Measurements from ENCODE around the gene AKT1. TPM values are rescaled to one million over a fixed set of nuclear protein-coding genes. Genes with fewer than 3 reads are reported as not detected.
A peak's percentile ranks its signal among the peaks of the same experiment; 100 is the strongest.

Gene AKT1
- total RNA-seq, 1 experiment from 2014 or later: 161 TPM

GRCh38 chr14:104800015-104800770 lies 4.6 kb upstream of the AKT1 start:
- peak; percentile 38 for DNase-seq (ENCODE audit: low spot score)

GRCh38 chr14:104799244-104800014 lies 3.9 kb upstream of the AKT1 start:
- no peak for DNase-seq (ENCODE audit: low spot score)

GRCh38 chr14:104798300-104799243 lies 3.0 kb upstream of the AKT1 start:
- no peak for DNase-seq (ENCODE audit: low spot score)

GRCh38 chr14:104797115-104798044 lies 1.8 kb upstream of the AKT1 start:
- DNase-seq (ENCODE audit: low spot score): no peak

GRCh38 chr14:104796687-104797081 lies 1.1 kb upstream of the AKT1 start:
- no peak for DNase-seq (ENCODE audit: low spot score)

DNA sequence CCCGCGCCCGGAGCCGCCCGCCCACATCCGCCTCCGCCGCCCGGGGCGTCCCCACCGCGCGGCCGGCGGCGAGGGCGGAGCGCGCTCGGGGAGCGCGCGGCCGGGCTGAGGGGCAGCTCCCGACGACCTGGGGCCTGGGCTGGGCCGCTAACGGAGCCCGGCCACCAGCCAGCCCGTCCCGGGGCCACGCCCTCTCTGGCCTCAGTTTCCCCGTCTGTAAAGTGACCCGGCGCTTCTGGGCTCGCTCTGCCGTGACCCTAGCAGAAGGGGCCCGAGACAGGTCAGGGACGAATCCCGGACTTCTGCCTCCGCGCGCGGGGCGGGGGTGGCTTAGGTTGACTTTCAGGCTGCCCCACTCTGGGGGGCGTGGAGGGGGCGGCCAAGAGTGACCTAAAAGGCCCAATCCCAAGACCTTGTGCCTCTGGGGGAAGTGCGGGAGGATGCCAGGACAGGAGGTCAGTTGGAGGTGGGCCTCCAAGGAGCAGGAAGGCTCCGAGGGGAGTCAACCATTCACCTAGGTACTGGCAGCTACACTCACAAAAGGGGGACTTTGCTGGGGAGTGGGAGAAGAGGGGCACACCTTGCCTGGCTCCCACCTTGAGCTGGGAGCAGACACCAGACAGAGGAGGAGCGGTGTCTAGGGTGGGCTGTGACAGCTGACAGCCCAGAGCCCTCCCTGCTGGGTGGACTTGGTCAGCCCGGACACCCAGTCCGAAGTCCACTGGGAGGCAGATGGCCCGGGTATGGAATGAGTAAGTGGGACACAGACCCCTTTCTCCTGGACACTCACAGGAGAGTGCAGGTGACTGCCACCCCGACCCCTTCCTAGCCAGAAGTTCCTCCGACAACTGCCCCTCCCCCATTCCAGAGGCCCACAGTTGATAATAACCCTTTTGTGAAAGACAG lies 486 bp upstream of the AKT1 start:
- DNase-seq (ENCODE audit: low spot score): no peak

- DNase-seq (ENCODE audit: low spot score): peak; percentile 34
Measured at GRCh38 chr14:104794631-104794992, 936 bp downstream of the AKT1 start.

DNA sequence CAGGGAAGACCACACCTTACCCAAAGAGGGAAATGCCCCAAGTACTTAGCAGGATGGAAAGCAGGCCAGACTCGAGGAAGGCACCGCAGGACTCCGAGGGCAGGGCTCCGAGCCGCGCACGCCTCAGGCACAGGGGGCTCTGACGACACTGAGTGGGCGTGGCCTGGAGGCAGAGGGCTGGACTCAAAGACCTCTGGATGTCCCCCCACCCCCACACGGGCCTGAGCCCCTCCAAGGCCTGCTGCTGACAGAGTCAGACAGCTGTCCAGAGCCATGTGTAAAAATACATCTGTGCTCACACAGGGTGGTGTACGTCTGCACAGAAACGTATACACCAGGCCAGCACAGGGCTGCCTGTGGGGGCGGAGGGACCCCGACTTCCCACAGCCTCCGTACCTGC lies 1.4 kb downstream of the AKT1 start:
- DNase-seq (ENCODE audit: low spot score): peak; percentile 38

- DNase-seq (ENCODE audit: low spot score): no peak
Measured at GRCh38 chr14:104793703-104793959, 1.9 kb downstream of the AKT1 start.

- DNase-seq (ENCODE audit: low spot score): no peak
Measured at GRCh38 chr14:104792945-104793702, 2.4 kb downstream of the AKT1 start.

GRCh38 chr14:104792101-104792884 lies 3.3 kb downstream of the AKT1 start:
- no peak for DNase-seq (ENCODE audit: low spot score)

DNA sequence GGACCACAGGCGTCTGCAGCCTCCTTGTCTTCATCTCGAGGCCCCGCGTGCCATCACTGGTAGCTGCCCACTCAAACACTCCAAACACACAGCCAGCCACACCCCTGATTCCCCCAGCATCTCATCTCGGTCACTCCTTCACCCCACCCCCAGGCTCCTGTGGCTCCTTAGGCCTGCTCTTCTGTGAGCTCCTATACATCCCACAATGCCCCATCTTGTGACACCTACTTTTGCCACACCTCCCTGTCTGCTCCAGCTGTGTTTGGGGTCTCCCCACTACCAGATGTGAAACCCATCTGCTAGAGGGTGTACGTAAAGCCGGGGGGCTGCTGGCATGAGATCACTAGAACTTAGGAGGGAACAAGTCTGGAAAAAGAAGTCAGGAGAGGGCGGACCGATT lies 4.1 kb downstream of the AKT1 start:
- DNase-seq (ENCODE audit: low spot score): no peak

DNA sequence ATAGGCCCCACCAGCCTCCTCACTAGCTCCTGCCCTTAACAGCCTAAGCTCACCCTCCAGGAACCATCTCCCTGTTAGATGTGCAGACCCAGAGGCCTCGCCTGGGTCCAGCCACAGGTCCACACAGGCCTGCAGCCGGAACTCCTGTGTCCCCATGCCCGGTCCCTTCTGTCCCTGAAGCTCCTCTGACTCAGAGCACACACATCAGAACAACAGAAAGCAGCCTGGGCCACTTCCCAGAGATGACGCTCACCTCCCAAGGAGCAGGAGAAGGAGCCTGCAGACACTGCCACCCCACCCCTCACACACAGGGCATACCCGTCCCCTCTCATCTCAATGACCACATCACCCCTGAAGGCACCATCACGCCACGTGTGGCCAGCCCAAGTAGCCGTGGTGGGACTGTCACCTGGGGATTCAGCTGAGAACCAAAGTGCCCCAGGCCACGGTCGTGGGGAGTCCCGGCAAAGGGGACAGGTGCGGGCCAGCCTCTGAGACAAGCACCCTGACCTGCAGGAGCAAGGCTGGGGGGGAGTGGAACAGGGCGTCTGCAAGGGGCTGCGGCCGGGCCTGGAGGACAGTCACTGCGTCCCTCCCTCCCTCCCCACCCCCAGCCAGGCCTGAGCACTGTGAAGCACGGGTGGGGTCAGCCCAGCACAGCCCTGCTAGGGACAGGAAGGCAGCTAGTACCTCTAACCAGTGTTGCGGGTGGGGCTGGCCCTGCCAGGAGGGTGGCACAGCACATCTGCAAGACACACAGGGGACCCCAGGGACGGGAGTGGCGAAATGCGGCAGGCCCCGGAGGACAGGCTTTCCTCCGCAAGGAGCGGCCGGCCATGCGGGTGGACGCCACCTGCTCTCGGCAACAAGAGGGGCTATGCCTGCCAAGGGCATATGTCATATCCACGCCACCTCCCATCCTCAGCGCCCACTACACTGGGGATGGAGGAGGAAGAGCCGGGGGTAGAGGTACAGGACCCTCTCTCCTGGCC lies 5.5 kb downstream of the AKT1 start:
- DNase-seq (ENCODE audit: low spot score): no peak

DNA sequence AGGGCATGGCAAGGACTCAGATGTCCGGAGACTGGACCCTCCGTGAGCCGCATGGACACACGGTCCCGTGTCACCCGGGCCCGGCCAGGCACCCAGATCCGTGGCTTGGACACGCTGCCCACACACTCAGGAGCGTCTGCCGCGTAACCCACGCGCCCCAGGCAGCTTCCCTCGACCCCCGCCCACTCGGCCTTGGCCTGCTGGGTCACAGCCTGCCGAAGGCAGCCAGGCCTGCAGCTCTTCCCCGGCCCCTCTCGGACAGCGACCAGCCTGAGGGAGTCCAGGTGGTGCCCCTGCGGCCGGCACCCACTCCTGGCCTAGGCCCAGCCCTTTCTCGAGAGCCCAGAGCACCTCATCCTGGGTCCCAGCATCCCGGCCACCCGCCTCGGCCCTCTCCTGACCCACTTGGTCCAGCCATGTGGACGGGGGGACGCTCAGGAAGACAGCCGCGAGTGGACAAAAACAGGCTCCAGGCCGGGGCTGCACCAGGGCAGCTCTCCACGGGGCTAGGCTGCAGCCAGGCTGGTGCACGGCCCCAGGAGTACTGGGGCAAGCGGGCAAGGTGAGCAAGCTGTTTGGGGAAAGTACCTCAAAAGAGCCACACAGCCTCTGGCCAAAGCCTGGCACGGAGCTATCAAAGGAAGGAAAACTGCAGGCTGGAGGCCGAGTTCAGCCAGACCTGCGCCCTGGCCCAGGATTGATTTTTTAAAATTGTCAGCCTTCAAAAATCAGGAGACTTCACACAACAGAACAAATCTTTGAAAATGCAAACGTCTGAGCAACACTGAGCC lies 6.5 kb downstream of the AKT1 start:
- no peak for DNase-seq (ENCODE audit: low spot score)

GRCh38 chr14:104788161-104788818 lies 7.3 kb downstream of the AKT1 start:
- DNase-seq (ENCODE audit: low spot score): no peak

DNA sequence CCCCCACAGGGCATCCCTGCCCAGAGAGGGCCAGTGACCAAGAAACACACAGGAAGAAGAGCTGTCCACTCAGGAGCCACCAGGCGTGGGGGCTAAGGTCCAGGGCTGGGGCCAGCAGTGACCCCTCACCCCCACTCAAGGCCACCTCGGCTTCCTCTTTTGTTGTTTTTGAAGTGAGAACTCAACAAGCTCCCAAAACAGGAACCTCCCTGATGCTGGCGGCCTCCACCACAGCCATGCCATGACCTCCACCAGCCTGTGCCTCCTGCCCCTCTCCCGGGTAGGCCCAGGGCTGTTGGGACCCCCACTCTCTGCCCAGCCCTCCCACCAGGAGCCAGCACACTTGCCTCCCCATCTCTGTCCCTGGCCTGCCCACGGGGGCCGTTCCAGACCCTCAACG lies 7.8 kb downstream of the AKT1 start:
- no peak for DNase-seq (ENCODE audit: low spot score)

Data from HT-29 (cell line).